ENCODE data around the gene G0S2. TPM values are rescaled to one million over a fixed set of nuclear protein-coding genes. Genes with fewer than 3 reads are reported as not detected.
A peak's percentile ranks its signal among the peaks of the same experiment; 100 is the strongest.

G0S2 gene
- total RNA-seq, 1 experiment from 2014 or later, result 45.7 TPM

GRCh38 chr1:209653915-209654351 is 21.3 kb upstream of the G0S2 start:
- 0 out of 2 replicates have a peak, but pooled peaks cover 2% of the 10 kb centered on the region for H3K36me3 ChIP-seq (ENCODE audit: control insufficient read depth, insufficient read depth, low read length)
- POLR2A ChIA-PET, result interaction anchor here (0.6 to 3.2 kb wide), 6 partner anchors 11 to 720 kb away, joined by 3 to 47 read pairs (median 4); partner anchors contain the start of genes C1orf74, G0S2 and IRF6
- peaks cover 85% of the 10 kb centered on the region for H3K4me1 ChIP-seq
- DNase-seq, result peak; percentile 88 to 94
- H3K4me1 Mint-ChIP-seq (ENCODE audit: low read depth, unreplicated experiment), result peaks cover 52% of the 10 kb centered on the region
- no peaks in the 10 kb centered on the region for H3K27me3 Mint-ChIP-seq (ENCODE audit: insufficient read depth, unreplicated experiment)
- TF ChIP-seq CTCF (IDR thresholded peaks at IDR 0.05; ENCODE audit: insufficient read depth in 1 of 2, low read depth in 1 of 2, low read length in 1 of 2, severe bottlenecking in 1 of 2, unreplicated experiment in 1 of 2), result no peak
- intact Hi-C loops (cut with micrococcal nuclease; ENCODE audit: unreplicated experiment), result loop anchor here (1.0 to 10.0 kb wide), 6 partner anchors 9 to 259 kb away; partner anchors contain the start of gene G0S2
- H3K4me3 Mint-ChIP-seq (ENCODE audit: unreplicated experiment), result peak overlapping the region; percentile 96
- peak overlapping the region; percentile 88 for H3K27ac Mint-ChIP-seq (ENCODE audit: unreplicated experiment)
- BruUV-seq (replicated peaks), result no TSS peak
- peaks cover 29% of the 10 kb centered on the region for H3K36me3 Mint-ChIP-seq (ENCODE audit: insufficient read depth, unreplicated experiment)
- no peaks in the 10 kb centered on the region for H3K9me3 Mint-ChIP-seq (ENCODE audit: unreplicated experiment)
- CTCF ChIA-PET, result interaction anchor here (0.6 to 4.0 kb wide), 7 partner anchors 11 to 596 kb away, joined by 3 to 34 read pairs (median 3); partner anchors contain the start of gene G0S2
- H3K9me3 ChIP-seq, result no peaks in the 10 kb centered on the region
- H3K27me3 ChIP-seq (replicated peaks; ENCODE audit: control insufficient read depth, insufficient read depth, low read length), result no peaks in the 10 kb centered on the region
- peak overlapping the region; percentile 12 for H3K4me3 ChIP-seq (ENCODE audit: low read depth, low read length)

DNA sequence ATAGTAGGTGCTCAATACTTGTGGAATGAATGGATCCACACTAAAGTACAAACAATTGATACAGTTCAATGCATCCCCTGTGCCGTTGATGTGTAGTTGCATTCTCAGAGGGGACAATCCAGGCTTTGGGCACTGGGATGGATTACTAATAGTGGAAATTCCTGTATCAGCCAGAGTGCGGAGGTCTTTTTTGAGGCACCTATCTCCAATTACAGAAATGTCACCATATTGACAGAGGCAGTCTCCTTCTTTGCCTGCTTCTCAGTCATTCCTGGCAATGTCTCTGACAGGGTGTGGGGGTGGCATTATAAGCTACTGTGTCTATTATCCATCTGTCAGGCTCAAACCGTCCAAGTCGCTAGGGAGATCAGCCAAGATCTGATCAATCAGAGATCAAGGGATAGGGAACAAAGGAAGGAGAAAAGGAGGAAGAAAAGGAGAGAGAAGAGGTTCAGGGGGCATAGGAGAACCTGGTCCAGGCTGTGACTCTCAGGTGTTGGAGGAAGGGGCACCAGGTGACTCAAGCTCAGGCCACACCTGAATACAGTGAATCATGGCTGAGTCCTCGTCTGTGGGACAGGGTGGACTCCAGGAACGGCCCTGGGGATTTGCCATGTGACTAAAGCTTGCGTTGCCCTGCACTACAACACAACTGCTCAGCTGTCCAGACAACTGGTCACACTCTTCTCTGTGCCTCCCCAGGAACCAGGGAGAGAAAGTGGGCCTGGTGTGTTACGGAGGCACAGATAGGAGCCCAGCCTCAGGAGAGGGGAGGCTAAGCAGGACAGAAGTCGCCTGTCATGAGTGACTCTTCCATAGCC is 19.6 kb upstream of the G0S2 start:
- Histone ChIP-seq H3K27me3 (replicated peaks; ENCODE audit: control insufficient read depth, insufficient read depth, low read length) (no peaks in the 10 kb centered on the region), H3K4me1 (peaks cover 79% of the 10 kb centered on the region), H3K9me3 (no peaks in the 10 kb centered on the region), H3K4me3 (ENCODE audit: low read depth, low read length) (no peak overlapping the region), H3K36me3 (ENCODE audit: control insufficient read depth, insufficient read depth, low read length) (0 out of 2 replicates have a peak, but pooled peaks cover under 1% of the 10 kb centered on the region)
- DNase-seq, result no peak
- Mint-ChIP-seq H3K27me3 (ENCODE audit: insufficient read depth, unreplicated experiment) (no peaks in the 10 kb centered on the region), H3K9me3 (ENCODE audit: unreplicated experiment) (no peaks in the 10 kb centered on the region), H3K4me3 (ENCODE audit: unreplicated experiment) (no peak overlapping the region), H3K27ac (ENCODE audit: unreplicated experiment) (peak overlapping the region; percentile 88), H3K36me3 (ENCODE audit: insufficient read depth, unreplicated experiment) (peaks cover 13% of the 10 kb centered on the region), H3K4me1 (ENCODE audit: low read depth, unreplicated experiment) (peaks cover 67% of the 10 kb centered on the region)
- ChIA-PET POLR2A (interaction anchor here (1.2 to 1.6 kb wide), 2 partner anchors 20 to 150 kb away, joined by 4 read pairs; partner anchors contain the start of genes G0S2 and IRF6), CTCF (interaction anchor here (1.2 to 4.0 kb wide), 2 partner anchors 19 to 20 kb away, joined by 3 to 34 read pairs; partner anchors contain the start of gene G0S2)
- intact Hi-C loops (cut with micrococcal nuclease; ENCODE audit: unreplicated experiment), result loop anchor here (10.0 kb wide), 2 partner anchors 231 to 261 kb away; no protein-coding TSS in a partner anchor
- no peak for TF ChIP-seq CTCF (IDR thresholded peaks at IDR 0.05; ENCODE audit: insufficient read depth in 1 of 2, low read depth in 1 of 2, low read length in 1 of 2, severe bottlenecking in 1 of 2, unreplicated experiment in 1 of 2)
- BruUV-seq (replicated peaks), result no TSS peak

DNA sequence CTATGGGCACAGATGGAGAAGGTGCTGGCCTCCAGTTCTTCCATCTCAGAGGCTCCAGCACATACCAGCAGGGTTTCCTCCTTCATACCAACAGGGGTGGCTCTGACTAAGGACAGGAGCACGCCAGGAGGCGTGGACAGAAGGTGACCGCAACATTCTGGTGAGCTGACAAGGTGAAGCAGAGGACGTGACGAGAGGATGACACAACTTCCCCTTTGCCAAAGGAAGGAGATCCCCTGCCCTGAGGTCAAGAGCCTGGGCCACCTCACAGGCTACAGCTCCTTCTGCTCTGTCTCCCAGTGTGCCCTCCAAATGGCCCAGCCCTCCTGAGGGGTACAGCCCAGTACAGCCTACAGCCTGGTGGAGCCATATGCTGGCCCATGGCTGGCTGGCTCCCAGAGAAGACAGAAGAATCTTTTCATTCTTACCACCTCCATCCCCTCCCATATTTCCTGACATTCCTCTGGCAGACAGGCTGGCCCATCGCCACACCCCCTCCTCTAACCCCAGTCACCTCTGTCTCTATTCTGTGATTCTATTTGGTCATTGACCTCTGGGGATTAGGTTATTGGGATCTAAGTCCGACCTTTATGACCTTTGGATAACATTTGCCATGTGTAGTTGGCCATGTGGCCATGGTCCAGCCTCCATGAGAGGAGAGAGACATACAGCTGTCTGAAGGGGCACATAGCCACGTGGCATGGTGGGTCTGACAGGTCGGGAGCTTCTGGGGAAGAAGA is 17.9 kb upstream of the G0S2 start:
- H3K36me3 ChIP-seq (ENCODE audit: control insufficient read depth, insufficient read depth, low read length), result no peaks in the 10 kb centered on the region
- peaks cover 76% of the 10 kb centered on the region for H3K4me1 ChIP-seq
- intact Hi-C loops (cut with micrococcal nuclease; ENCODE audit: unreplicated experiment), result loop anchor here (10.0 kb wide), 2 partner anchors 233 to 263 kb away; no protein-coding TSS in a partner anchor
- POLR2A ChIA-PET, result no interaction called here
- Mint-ChIP-seq H3K27ac (ENCODE audit: unreplicated experiment) (peak overlapping the region; percentile 80), H3K36me3 (ENCODE audit: insufficient read depth, unreplicated experiment) (peaks cover 7% of the 10 kb centered on the region), H3K9me3 (ENCODE audit: unreplicated experiment) (no peaks in the 10 kb centered on the region), H3K4me1 (ENCODE audit: low read depth, unreplicated experiment) (peaks cover 63% of the 10 kb centered on the region), H3K4me3 (ENCODE audit: unreplicated experiment) (no peak overlapping the region), H3K27me3 (ENCODE audit: insufficient read depth, unreplicated experiment) (no peaks in the 10 kb centered on the region)
- DNase-seq, result no peak
- H3K9me3 ChIP-seq, result no peaks in the 10 kb centered on the region
- no peaks in the 10 kb centered on the region for H3K27me3 ChIP-seq (replicated peaks; ENCODE audit: control insufficient read depth, insufficient read depth, low read length)
- CTCF ChIA-PET, result no interaction called here
- no peak overlapping the region for H3K4me3 ChIP-seq (ENCODE audit: low read depth, low read length)
- no peak for TF ChIP-seq CTCF (IDR thresholded peaks at IDR 0.05; ENCODE audit: insufficient read depth in 1 of 2, low read depth in 1 of 2, low read length in 1 of 2, severe bottlenecking in 1 of 2, unreplicated experiment in 1 of 2)
- no TSS peak for BruUV-seq (replicated peaks)

All from Caco-2 (cell line).